ENCODE data around the gene LARP4B. TPM values are rescaled to one million over a fixed set of nuclear protein-coding genes. Genes with fewer than 3 reads are reported as not detected.

The LARP4B gene
- total RNA-seq, 2 experiments from 2014 or later = 64.8 to 143 TPM

GRCh38 chr10:917416-917720 lies 14.1 kb downstream of the LARP4B start:
- Histone ChIP-seq H3K9me3 (ENCODE audit: low read length) (peaks cover 8% of the 10 kb centered on the region; the same call in 1 of the 2 replicates), H4K20me1 (ENCODE audit: insufficient read depth, low read length) (peaks cover 17% of the 10 kb centered on the region; the same call in 1 of the 2 replicates), H3K4me2 (ENCODE audit: low read length) (no peak overlapping the region), H2AFZ (ENCODE audit: low read length) (no peak overlapping the region), H3K27ac (ENCODE audit: low read depth, low read length, poor library complexity, severe bottlenecking) (no peak overlapping the region), H3K79me2 (ENCODE audit: insufficient read depth, low read depth, low read length) (peaks cover 99% of the 10 kb centered on the region), H3K4me1 (ENCODE audit: insufficient read depth, low read length, poor library complexity, severe bottlenecking) (no peaks in the 10 kb centered on the region), H3K4me3 (ENCODE audit: low read depth, low read length, poor library complexity, severe bottlenecking) (no peak overlapping the region), H3K36me3 (ENCODE audit: insufficient read depth, low read length) (peaks cover 80% of the 10 kb centered on the region), H3K9me2 (ENCODE audit: insufficient read depth, low read length) (no peaks in the 10 kb centered on the region)
- DNase-seq (ENCODE audit: low spot score) = no peak
- no TSS peak for BruUV-seq (replicated peaks)
- TF ChIP-seq, protein P1, sequence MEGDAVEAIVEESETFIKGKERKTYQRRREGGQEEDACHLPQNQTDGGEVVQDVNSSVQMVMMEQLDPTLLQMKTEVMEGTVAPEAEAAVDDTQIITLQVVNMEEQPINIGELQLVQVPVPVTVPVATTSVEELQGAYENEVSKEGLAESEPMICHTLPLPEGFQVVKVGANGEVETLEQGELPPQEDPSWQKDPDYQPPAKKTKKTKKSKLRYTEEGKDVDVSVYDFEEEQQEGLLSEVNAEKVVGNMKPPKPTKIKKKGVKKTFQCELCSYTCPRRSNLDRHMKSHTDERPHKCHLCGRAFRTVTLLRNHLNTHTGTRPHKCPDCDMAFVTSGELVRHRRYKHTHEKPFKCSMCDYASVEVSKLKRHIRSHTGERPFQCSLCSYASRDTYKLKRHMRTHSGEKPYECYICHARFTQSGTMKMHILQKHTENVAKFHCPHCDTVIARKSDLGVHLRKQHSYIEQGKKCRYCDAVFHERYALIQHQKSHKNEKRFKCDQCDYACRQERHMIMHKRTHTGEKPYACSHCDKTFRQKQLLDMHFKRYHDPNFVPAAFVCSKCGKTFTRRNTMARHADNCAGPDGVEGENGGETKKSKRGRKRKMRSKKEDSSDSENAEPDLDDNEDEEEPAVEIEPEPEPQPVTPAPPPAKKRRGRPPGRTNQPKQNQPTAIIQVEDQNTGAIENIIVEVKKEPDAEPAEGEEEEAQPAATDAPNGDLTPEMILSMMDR (conservative IDR thresholded peaks at IDR 0.05; ENCODE audit: low read length) = no peak
- no peak for TF ChIP-seq EZH2phosphoT487 (IDR thresholded peaks at IDR 0.05; ENCODE audit: borderline replicate concordance, low read depth, low read length)
- ChIA-PET POLR2A (no interaction called here), CTCF (ENCODE audit: unreplicated experiment) (no interaction called here)
- intact Hi-C loops (cut with micrococcal nuclease; ENCODE audit: unreplicated experiment) = no loop called here

DNA sequence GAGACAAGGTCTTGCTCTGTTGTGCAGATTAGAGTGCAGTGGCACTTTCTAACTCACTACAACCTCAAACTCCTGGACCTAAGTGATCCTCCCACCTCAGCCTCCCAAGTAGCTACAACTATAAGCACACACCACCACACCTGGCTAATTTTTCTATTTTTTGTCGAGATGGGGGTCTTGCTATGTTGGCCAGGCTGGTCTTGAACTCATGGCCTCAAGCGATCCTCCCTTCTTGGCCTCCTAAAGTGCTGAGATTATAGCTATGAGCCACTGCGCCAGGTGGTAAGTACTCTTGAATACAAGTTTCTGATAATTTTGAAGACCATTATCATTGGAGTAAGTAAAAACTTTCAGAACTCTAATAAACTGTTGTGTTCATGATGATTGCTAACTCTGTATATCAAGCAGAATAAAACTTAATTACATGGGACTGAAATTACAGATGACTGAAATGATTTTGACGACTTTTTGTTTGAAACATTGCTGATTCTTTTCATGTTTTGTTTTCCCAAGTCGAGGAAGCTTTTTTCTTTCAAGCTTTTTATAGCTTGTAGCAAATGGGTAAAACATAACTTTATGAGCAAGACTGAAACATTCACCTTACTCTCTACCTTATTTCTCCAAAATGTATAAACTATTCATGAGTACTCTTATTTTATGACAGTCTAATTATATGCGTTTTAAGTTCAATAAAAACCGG lies 14.6 kb downstream of the LARP4B start:
- Histone ChIP-seq H3K4me1 (ENCODE audit: insufficient read depth, low read length, poor library complexity, severe bottlenecking) (no peaks in the 10 kb centered on the region), H2AFZ (ENCODE audit: low read length) (no peak overlapping the region), H3K79me2 (ENCODE audit: insufficient read depth, low read depth, low read length) (peaks cover 99% of the 10 kb centered on the region), H3K4me3 (ENCODE audit: low read depth, low read length, poor library complexity, severe bottlenecking) (no peak overlapping the region), H3K9me3 (ENCODE audit: low read length) (peaks cover 8% of the 10 kb centered on the region; the same call in 1 of the 2 replicates), H4K20me1 (ENCODE audit: insufficient read depth, low read length) (peaks cover 17% of the 10 kb centered on the region; the same call in 1 of the 2 replicates), H3K36me3 (ENCODE audit: insufficient read depth, low read length) (peaks cover 80% of the 10 kb centered on the region), H3K9me2 (ENCODE audit: insufficient read depth, low read length) (no peaks in the 10 kb centered on the region), H3K27ac (ENCODE audit: low read depth, low read length, poor library complexity, severe bottlenecking) (no peak overlapping the region), H3K4me2 (ENCODE audit: low read length) (no peak overlapping the region)
- no TSS peak for BruUV-seq (replicated peaks)
- DNase-seq (ENCODE audit: low spot score) = no peak
- ChIA-PET CTCF (ENCODE audit: unreplicated experiment) (no interaction called here), POLR2A (no interaction called here)
- no peak for TF ChIP-seq EZH2phosphoT487 (IDR thresholded peaks at IDR 0.05; ENCODE audit: borderline replicate concordance, low read depth, low read length)
- TF ChIP-seq, protein P1 (conservative IDR thresholded peaks at IDR 0.05; ENCODE audit: low read length) = no peak
- intact Hi-C loops (cut with micrococcal nuclease; ENCODE audit: unreplicated experiment) = no loop called here

GRCh38 chr10:909831-910230 lies 21.7 kb downstream of the LARP4B start:
- H2AFZ ChIP-seq (ENCODE audit: low read length) = no peak overlapping the region
- ChIA-PET POLR2A (interaction anchor here (1.4 kb wide), 1 partner anchor 16 kb away, joined by 4 read pairs; no protein-coding TSS in a partner anchor), CTCF (ENCODE audit: unreplicated experiment) (no interaction called here)
- H3K9me2 ChIP-seq (ENCODE audit: insufficient read depth, low read length) = no peaks in the 10 kb centered on the region
- peaks cover 65% of the 10 kb centered on the region for H3K36me3 ChIP-seq (ENCODE audit: insufficient read depth, low read length)
- DNase-seq (ENCODE audit: low spot score) = no peak
- H3K9me3 ChIP-seq (ENCODE audit: low read length) = no peaks in the 10 kb centered on the region
- H3K27ac ChIP-seq (ENCODE audit: low read depth, low read length, poor library complexity, severe bottlenecking) = no peak overlapping the region
- 0 out of 2 replicates have a peak, but pooled peaks cover 2% of the 10 kb centered on the region for H4K20me1 ChIP-seq (ENCODE audit: insufficient read depth, low read length)
- no peak overlapping the region for H3K4me3 ChIP-seq (ENCODE audit: low read depth, low read length, poor library complexity, severe bottlenecking)
- intact Hi-C loops (cut with micrococcal nuclease; ENCODE audit: unreplicated experiment) = no loop called here
- BruUV-seq (replicated peaks) = no TSS peak
- H3K4me1 ChIP-seq (ENCODE audit: insufficient read depth, low read length, poor library complexity, severe bottlenecking) = no peaks in the 10 kb centered on the region
- H3K79me2 ChIP-seq (ENCODE audit: insufficient read depth, low read depth, low read length) = peaks cover 77% of the 10 kb centered on the region
- H3K4me2 ChIP-seq (ENCODE audit: low read length) = no peak overlapping the region
- TF ChIP-seq EZH2phosphoT487 (IDR thresholded peaks at IDR 0.05; ENCODE audit: borderline replicate concordance, low read depth, low read length) = no peak
- TF ChIP-seq, protein P1 (conservative IDR thresholded peaks at IDR 0.05; ENCODE audit: low read length) = no peak

Measured in OCI-LY7 (cell line).